Measurements from ENCODE around the gene PPIG. TPM values are rescaled to one million over a fixed set of nuclear protein-coding genes. Genes with fewer than 3 reads are reported as not detected.

The PPIG gene
- total and polyA plus RNA-seq, 9 of the 15 experiments (the other 6 are each of a cell fraction or from before 2014, with no cell fraction given) = 52.5 to 166 (median 124) TPM

- TF ChIP-seq SMARCA4 (IDR thresholded peaks at IDR 0.05) (peak; percentile 87), IRF1 (CRISPR knock-in tag; IDR thresholded peaks at IDR 0.05; ENCODE audit: borderline replicate concordance) (no peak), RCOR1 (IDR thresholded peaks at IDR 0.05; ENCODE audit: borderline replicate concordance in 1 of 2, low read depth in 2 of 2, low read length in 2 of 2) (peak; percentile 15 to 42; a peak in 1 of 4 replicates), TCF3 (CRISPR knock-in tag; IDR thresholded peaks at IDR 0.05) (peak; percentile 94), ZNF146 (CRISPR knock-in tag; IDR thresholded peaks at IDR 0.05; ENCODE audit: unreplicated experiment) (no peak), ZNF592 (IDR thresholded peaks at IDR 0.05) (0 out of 2 replicates have a peak, but pooled peaks have one; percentile 27), FOXM1 (IDR thresholded peaks at IDR 0.05; ENCODE audit: low read depth) (peak; percentile 45; the same call in 1 of the 2 replicates), FOXM1 (CRISPR knock-in tag; IDR thresholded peaks at IDR 0.05; ENCODE audit: low read depth) (no peak), ZNF212 (CRISPR knock-in tag; IDR thresholded peaks at IDR 0.05) (no peak), CTBP1 (IDR thresholded peaks at IDR 0.05; ENCODE audit: borderline replicate concordance) (peak; percentile 59), SAFB (IDR thresholded peaks at IDR 0.05; ENCODE audit: borderline replicate concordance, low read depth, low read length) (no peak)
Observed at GRCh38 chr2:169662744-169663143, 78.6 kb downstream of the PPIG start (continued).
